H7 (cell line): ENCODE measurements around the gene LRR1. TPM values are rescaled to one million over a fixed set of nuclear protein-coding genes. Genes with fewer than 3 reads are reported as not detected.

Experiments
- total RNA-seq: library from RNA; depleted of rRNA; stranded (reverse); fragments of >200 nt; shearing (Covaris generic); gene quantifications from 2 replicates; pipeline ENCODE4 v1.2.3, GENCODE V29; 2014; rRNA removed

The LRR1 gene
- total RNA-seq, 1 experiment from 2014 or later, result 47.9 TPM

Other genes with a start within 250 kb of the LRR1 start
- 4,430 and 8,199 TPM in 2 replicates for gene RPS29, start 12.6 kb upstream of the LRR1 start, total RNA-seq
- gene RPL36AL, start 21.7 kb downstream of the LRR1 start, total RNA-seq, result 145 and 167 TPM in 2 replicates
- 29.4 and 35.9 TPM in 2 replicates for gene MGAT2, start 21.9 kb downstream of the LRR1 start, total RNA-seq
- 28.2 and 28.9 TPM in 2 replicates for gene DNAAF2, start 36.3 kb downstream of the LRR1 start, total RNA-seq
- 30.8 and 36.5 TPM in 2 replicates for gene POLE2, start 89.3 kb downstream of the LRR1 start, total RNA-seq
- 0.07 and 0.38 TPM in 2 replicates for gene KLHDC1, start 94.2 kb downstream of the LRR1 start, total RNA-seq
- gene KLHDC2, start 169.2 kb downstream of the LRR1 start, total RNA-seq, result 71.5 and 102 TPM in 2 replicates